ENCODE measurements around the gene SH3BP5.

Gene SH3BP5

DNA sequence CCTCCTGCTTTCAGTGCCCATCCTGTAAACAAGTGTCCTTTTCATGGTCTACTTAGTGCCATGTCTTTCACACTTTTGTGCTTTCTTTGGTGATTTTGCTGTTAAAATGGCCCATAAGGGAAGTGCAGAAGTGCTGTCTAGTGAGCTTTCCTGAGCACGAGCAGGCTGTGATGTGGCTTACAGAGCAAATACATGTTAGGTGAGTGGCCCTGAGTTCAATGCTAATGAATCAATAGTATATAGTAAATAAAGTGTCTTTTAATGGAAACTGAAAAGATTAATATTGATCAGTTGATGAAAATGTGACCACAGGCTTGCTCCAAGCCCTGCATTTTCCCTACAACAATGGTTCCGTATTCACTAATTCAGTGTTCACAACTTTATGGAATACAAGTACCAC lies 5.7 kb downstream of the SH3BP5 start:
- no peaks in the 10 kb centered on the region for H3K9me3 ChIP-seq (ENCODE audit: insufficient read depth, low read length)
- no peak overlapping the region for H3K9ac ChIP-seq (ENCODE audit: low read length)
- peaks cover 30% of the 10 kb centered on the region for H3K4me1 ChIP-seq (ENCODE audit: low read length)
- no peak overlapping the region for H3K4me2 ChIP-seq (ENCODE audit: low read length)
- H3K27ac ChIP-seq (ENCODE audit: low read length), result no peak overlapping the region
- no peaks in the 10 kb centered on the region for H3K27me3 ChIP-seq (ENCODE audit: low read depth, low read length)
- no peak overlapping the region for H3K4me3 ChIP-seq (ENCODE audit: low read length)
- H3K36me3 ChIP-seq (replicated peaks; ENCODE audit: low read depth, low read length), result peaks cover 65% of the 10 kb centered on the region
- peaks cover 76% of the 10 kb centered on the region for H4K20me1 ChIP-seq (ENCODE audit: insufficient read depth, low read length)
- peaks cover 97% of the 10 kb centered on the region for H3K79me2 ChIP-seq (ENCODE audit: low read length)
- TF ChIP-seq, protein P1, sequence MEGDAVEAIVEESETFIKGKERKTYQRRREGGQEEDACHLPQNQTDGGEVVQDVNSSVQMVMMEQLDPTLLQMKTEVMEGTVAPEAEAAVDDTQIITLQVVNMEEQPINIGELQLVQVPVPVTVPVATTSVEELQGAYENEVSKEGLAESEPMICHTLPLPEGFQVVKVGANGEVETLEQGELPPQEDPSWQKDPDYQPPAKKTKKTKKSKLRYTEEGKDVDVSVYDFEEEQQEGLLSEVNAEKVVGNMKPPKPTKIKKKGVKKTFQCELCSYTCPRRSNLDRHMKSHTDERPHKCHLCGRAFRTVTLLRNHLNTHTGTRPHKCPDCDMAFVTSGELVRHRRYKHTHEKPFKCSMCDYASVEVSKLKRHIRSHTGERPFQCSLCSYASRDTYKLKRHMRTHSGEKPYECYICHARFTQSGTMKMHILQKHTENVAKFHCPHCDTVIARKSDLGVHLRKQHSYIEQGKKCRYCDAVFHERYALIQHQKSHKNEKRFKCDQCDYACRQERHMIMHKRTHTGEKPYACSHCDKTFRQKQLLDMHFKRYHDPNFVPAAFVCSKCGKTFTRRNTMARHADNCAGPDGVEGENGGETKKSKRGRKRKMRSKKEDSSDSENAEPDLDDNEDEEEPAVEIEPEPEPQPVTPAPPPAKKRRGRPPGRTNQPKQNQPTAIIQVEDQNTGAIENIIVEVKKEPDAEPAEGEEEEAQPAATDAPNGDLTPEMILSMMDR (IDR thresholded peaks at IDR 0.05; ENCODE audit: low read depth, low read length), result no peak
- TF ChIP-seq EZH2phosphoT487 (IDR thresholded peaks at IDR 0.05; ENCODE audit: low read depth), result no peak
- H2AFZ ChIP-seq (ENCODE audit: low read depth, low read length), result no peak overlapping the region

GRCh38 chr3:15326037-15326436 lies 6.3 kb downstream of the SH3BP5 start:
- Histone ChIP-seq H3K27ac (ENCODE audit: low read length) (no peak overlapping the region), H2AFZ (ENCODE audit: low read depth, low read length) (no peak overlapping the region), H3K4me1 (ENCODE audit: low read length) (peaks cover 35% of the 10 kb centered on the region), H3K79me2 (ENCODE audit: low read length) (peaks cover 97% of the 10 kb centered on the region), H4K20me1 (ENCODE audit: insufficient read depth, low read length) (peaks cover 78% of the 10 kb centered on the region), H3K27me3 (ENCODE audit: low read depth, low read length) (no peaks in the 10 kb centered on the region), H3K4me2 (ENCODE audit: low read length) (no peak overlapping the region), H3K4me3 (ENCODE audit: low read length) (no peak overlapping the region), H3K9ac (ENCODE audit: low read length) (no peak overlapping the region), H3K36me3 (replicated peaks; ENCODE audit: low read depth, low read length) (peaks cover 71% of the 10 kb centered on the region), H3K9me3 (ENCODE audit: insufficient read depth, low read length) (no peaks in the 10 kb centered on the region)
- TF ChIP-seq, protein P1 (IDR thresholded peaks at IDR 0.05; ENCODE audit: low read depth, low read length), result no peak
- no peak for TF ChIP-seq EZH2phosphoT487 (IDR thresholded peaks at IDR 0.05; ENCODE audit: low read depth)

DNA sequence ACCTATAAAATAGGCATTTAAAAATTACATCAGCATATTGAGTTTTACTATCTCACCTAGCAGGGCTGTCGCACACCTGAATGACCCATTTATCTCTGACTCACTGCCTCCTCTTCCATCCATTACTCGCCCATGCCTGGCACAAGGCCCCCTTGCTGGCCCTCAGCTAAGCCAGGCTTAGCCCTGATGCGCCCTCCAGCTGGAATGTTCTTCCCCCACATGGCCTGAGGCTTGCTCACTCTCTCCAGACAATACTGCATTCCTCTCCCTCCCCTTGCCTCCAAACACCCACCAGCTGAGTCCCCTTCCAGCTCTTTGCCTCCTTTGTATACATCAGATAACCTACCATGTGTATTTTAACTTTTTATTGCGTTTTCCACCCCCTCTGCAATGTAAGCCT lies 7.2 kb downstream of the SH3BP5 start:
- peaks cover 35% of the 10 kb centered on the region for H3K4me1 ChIP-seq (ENCODE audit: low read length)
- no peak overlapping the region for H3K4me3 ChIP-seq (ENCODE audit: low read length)
- peaks cover 97% of the 10 kb centered on the region for H3K79me2 ChIP-seq (ENCODE audit: low read length)
- H3K9me3 ChIP-seq (ENCODE audit: insufficient read depth, low read length), result no peaks in the 10 kb centered on the region
- TF ChIP-seq EZH2phosphoT487 (IDR thresholded peaks at IDR 0.05; ENCODE audit: low read depth), result no peak
- TF ChIP-seq, protein P1 (IDR thresholded peaks at IDR 0.05; ENCODE audit: low read depth, low read length), result no peak
- H3K27ac ChIP-seq (ENCODE audit: low read length), result no peak overlapping the region
- no peak overlapping the region for H3K4me2 ChIP-seq (ENCODE audit: low read length)
- peaks cover 78% of the 10 kb centered on the region for H4K20me1 ChIP-seq (ENCODE audit: insufficient read depth, low read length)
- peaks cover 77% of the 10 kb centered on the region for H3K36me3 ChIP-seq (replicated peaks; ENCODE audit: low read depth, low read length)
- H3K27me3 ChIP-seq (ENCODE audit: low read depth, low read length), result no peaks in the 10 kb centered on the region
- H2AFZ ChIP-seq (ENCODE audit: low read depth, low read length), result no peak overlapping the region
- no peak overlapping the region for H3K9ac ChIP-seq (ENCODE audit: low read length)

DNA sequence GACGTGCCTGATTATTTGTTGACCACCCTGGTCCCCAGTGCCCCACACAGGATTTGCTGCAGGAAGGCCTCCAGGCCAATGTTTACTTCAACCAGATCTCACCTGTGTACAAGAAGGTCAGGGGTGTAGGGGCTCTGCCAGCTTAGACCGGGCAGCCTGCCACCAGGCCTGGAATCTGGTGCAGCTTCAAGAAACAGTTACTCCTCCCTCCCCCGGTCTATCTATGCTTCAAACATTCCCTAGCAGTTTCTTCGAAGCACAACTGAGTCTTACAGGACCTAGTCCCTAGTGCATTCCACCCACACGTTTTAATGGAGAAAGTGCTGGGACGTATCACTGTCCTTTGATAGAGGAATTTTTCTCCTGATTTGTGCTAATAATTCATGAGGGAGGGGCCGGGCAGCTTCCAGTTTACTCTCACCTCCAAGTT lies 8.0 kb downstream of the SH3BP5 start:
- Histone ChIP-seq H3K4me1 (ENCODE audit: low read length) (peaks cover 35% of the 10 kb centered on the region), H3K4me2 (ENCODE audit: low read length) (no peak overlapping the region), H4K20me1 (ENCODE audit: insufficient read depth, low read length) (peaks cover 78% of the 10 kb centered on the region), H2AFZ (ENCODE audit: low read depth, low read length) (no peak overlapping the region), H3K79me2 (ENCODE audit: low read length) (peaks cover 97% of the 10 kb centered on the region), H3K36me3 (replicated peaks; ENCODE audit: low read depth, low read length) (peaks cover 75% of the 10 kb centered on the region), H3K4me3 (ENCODE audit: low read length) (no peak overlapping the region), H3K27ac (ENCODE audit: low read length) (no peak overlapping the region), H3K27me3 (ENCODE audit: low read depth, low read length) (no peaks in the 10 kb centered on the region), H3K9ac (ENCODE audit: low read length) (no peak overlapping the region), H3K9me3 (ENCODE audit: insufficient read depth, low read length) (no peaks in the 10 kb centered on the region)
- no peak for TF ChIP-seq EZH2phosphoT487 (IDR thresholded peaks at IDR 0.05; ENCODE audit: low read depth)
- TF ChIP-seq, protein P1 (IDR thresholded peaks at IDR 0.05; ENCODE audit: low read depth, low read length), result no peak
